GM19099 (cell line): ENCODE results near the gene LRRC56.

Experiments
- POLR2A ChIP-seq: IDR thresholded peaks from 3 replicates; pipeline ENCODE4 v1.6.1; 2011; ENCODE audit warnings: low read depth; ENCODE audit not compliant: insufficient read length; ENCODE audit errors: extremely low read depth

The LRRC56 gene

GRCh38 chr11:597166-597725 lies 59.9 kb downstream of the LRRC56 start:
- TF ChIP-seq POLR2A, result no peak

DNA sequence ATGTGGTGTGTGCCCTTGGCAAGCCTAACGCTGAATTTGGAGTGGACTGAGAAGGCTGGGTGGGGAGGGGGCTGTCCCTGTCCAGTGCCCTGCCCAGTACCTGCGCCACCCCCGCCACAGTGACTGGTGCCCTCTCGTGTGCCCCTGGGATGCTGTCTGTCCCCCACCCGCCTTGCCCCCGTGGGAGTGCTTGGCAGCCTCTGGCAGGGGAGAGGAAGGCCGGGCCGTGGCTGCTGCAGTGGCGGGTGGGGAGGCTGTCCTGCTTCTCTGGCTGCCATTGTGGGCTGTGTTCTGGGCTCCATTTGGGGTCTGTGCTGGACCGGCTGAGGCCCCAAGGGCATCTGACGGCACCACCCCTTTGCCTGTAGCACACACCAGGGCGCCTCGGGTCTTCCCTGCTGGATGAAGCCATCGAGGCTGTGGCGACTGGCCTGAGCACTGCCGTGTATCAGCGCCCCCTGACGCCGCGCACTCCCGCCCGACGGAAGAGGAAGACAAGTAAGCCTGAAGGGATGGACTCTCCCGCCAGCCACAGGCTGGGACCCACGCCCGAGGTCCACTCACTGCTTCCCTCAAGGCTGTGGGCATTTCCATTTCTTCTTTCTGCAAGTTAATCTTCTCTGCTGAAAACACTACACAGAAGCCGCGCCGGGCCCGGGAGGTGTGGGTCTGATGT lies 60.8 kb downstream of the LRRC56 start:
- TF ChIP-seq POLR2A, result no peak

DNA sequence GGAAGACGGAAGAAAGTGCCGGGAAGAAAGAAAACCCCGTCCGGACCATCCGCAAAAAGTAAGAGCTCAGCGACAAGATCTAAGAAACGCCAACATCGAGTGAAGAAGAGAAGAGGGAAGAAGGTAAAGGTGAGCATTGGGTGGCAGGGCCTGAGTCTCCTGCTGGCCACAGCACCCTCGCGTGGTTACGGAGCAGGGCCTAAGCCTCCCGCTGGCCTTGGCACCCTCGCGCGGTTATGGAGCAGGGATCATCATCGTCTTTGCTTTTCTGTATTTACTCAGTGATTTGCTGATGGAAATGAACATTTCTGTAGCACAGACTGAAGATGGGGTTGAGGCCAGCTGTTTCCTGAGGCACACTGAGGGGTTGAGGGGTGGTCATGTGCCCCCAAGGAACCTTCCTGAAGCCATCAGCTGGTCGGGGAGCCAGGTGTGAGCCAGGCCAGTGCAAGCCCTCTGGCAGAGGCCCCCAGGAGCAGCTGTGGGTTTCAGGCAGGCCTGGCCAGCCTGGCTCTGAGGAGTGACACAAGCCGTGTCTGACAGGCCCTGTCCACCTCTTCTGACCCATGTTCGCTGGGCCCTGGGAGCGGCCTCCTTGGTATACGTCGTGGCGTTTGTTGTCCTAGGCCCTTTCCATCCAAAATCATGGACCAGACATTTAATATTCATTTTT lies 64.4 kb downstream of the LRRC56 start:
- no peak for TF ChIP-seq POLR2A

- no peak for TF ChIP-seq POLR2A
These were observed 65.8 kb downstream of the LRRC56 start for GRCh38 chr11:603154-603553.
